Measurements from ENCODE around the gene C6.
"Not testable (repeated sequence)": the region's sequence is repeated elsewhere in the genome, so short reads cannot be mapped to it uniquely, and the experiment has no call there.

The C6 gene

GRCh38 chr5:41246376-41246775 lies 33.0 kb upstream of the C6 start:
- in situ Hi-C loops (cut with MboI; ENCODE audit: low pct_unique_long_range_greater_than_20kb, low sequenced_read_pairs, unreplicated experiment): no loop called here
- TF ChIP-seq, protein P1, sequence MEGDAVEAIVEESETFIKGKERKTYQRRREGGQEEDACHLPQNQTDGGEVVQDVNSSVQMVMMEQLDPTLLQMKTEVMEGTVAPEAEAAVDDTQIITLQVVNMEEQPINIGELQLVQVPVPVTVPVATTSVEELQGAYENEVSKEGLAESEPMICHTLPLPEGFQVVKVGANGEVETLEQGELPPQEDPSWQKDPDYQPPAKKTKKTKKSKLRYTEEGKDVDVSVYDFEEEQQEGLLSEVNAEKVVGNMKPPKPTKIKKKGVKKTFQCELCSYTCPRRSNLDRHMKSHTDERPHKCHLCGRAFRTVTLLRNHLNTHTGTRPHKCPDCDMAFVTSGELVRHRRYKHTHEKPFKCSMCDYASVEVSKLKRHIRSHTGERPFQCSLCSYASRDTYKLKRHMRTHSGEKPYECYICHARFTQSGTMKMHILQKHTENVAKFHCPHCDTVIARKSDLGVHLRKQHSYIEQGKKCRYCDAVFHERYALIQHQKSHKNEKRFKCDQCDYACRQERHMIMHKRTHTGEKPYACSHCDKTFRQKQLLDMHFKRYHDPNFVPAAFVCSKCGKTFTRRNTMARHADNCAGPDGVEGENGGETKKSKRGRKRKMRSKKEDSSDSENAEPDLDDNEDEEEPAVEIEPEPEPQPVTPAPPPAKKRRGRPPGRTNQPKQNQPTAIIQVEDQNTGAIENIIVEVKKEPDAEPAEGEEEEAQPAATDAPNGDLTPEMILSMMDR (IDR thresholded peaks at IDR 0.05; ENCODE audit: extremely low read depth, insufficient read depth, missing control alignments): no peak
- no peak for DNase-seq (ENCODE audit: low spot score)

- TF ChIP-seq, protein P1 (IDR thresholded peaks at IDR 0.05; ENCODE audit: extremely low read depth, insufficient read depth, missing control alignments): no peak
- in situ Hi-C loops (cut with MboI; ENCODE audit: low pct_unique_long_range_greater_than_20kb, low sequenced_read_pairs, unreplicated experiment): no loop called here
- no peak for DNase-seq (ENCODE audit: low spot score)
These were observed 30.2 kb upstream of the C6 start for GRCh38 chr5:41243558-41243957.

DNA sequence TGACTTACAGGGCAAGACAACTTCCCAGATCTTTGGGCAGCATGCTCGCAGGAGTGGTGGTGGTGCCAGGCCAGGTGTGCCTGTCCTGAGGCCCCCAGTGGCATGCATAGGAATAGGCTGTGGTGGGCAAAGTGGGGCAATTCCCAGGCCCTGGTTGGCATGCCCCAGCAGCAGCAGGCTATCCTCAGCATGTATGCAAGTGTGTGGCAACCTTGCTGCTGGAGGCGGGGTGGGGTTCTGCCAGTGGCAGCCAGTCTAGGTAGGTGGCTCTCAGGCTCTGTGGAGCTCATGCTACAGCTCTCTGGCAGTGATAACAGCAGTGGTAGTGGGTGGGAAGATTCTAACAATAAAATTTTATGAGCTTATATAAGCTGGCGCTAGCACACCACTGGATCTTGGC lies 27.7 kb upstream of the C6 start:
- no peak for DNase-seq (ENCODE audit: low spot score)
- in situ Hi-C loops (cut with MboI; ENCODE audit: low pct_unique_long_range_greater_than_20kb, low sequenced_read_pairs, unreplicated experiment): no loop called here
- TF ChIP-seq, protein P1 (IDR thresholded peaks at IDR 0.05; ENCODE audit: extremely low read depth, insufficient read depth, missing control alignments): no peak

DNA sequence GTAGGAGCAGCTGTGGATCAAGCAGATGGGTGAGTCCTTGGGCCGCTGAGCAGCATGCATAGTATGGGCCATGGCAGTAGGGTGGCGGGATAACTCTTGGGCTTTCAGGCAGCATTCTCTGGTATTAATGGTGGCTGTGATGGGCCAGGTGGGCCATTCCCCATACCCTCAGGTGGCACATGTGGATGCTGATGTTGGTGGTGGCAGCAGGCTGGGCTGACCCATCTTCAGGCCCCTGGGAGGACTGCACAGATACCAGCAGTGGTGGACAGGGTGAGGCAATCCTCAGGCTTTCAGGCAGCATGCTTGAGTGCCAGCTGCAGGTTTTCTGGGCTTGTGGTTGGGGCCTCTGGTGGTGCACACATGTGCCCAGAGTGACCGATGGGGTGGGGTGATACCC lies 27.1 kb upstream of the C6 start:
- no peak for DNase-seq (ENCODE audit: low spot score)
- TF ChIP-seq, protein P1 (IDR thresholded peaks at IDR 0.05; ENCODE audit: extremely low read depth, insufficient read depth, missing control alignments): no peak
- in situ Hi-C loops (cut with MboI; ENCODE audit: low pct_unique_long_range_greater_than_20kb, low sequenced_read_pairs, unreplicated experiment): no loop called here

- in situ Hi-C loops (cut with MboI; ENCODE audit: low pct_unique_long_range_greater_than_20kb, low sequenced_read_pairs, unreplicated experiment): no loop called here
- TF ChIP-seq, protein P1 (IDR thresholded peaks at IDR 0.05; ENCODE audit: extremely low read depth, insufficient read depth, missing control alignments): no peak
These were observed 21.1 kb upstream of the C6 start for GRCh38 chr5:41234475-41234874.

DNA sequence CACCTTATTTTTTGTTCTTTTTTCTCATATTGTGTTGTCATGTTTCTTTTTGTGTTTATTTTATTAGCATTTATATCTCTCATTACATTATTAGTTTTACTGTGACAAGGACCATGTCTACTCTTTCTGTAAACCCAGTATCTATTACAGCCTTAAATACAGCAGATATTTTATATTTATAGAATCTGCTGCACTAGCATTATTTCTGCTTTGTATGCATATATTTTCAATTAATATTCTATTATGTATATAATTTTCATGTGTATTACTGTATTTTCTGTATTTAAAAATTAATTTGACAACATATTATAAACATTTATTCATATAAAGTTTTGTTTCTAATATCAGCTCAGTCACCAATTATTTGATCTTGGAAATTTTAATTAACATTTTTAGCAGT lies 19.5 kb upstream of the C6 start:
- TF ChIP-seq, protein P1 (IDR thresholded peaks at IDR 0.05; ENCODE audit: extremely low read depth, insufficient read depth, missing control alignments): no peak
- in situ Hi-C loops (cut with MboI; ENCODE audit: low pct_unique_long_range_greater_than_20kb, low sequenced_read_pairs, unreplicated experiment): no loop called here
- DNase-seq (ENCODE audit: low spot score): no peak

More at GRCh38 chr5:41234475-41234874, 21.1 kb upstream of the C6 start:
- no peak for DNase-seq (ENCODE audit: low spot score)

- DNase-seq (ENCODE audit: low spot score); in situ Hi-C loops (cut with MboI; ENCODE audit: low pct_unique_long_range_greater_than_20kb, low sequenced_read_pairs, unreplicated experiment): not testable (repeated sequence)
These were observed 16.9 kb upstream of the C6 start for GRCh38 chr5:41230276-41230675.
